Measurements from ENCODE around the gene CDCA4. TPM values are rescaled to one million over a fixed set of nuclear protein-coding genes. Genes with fewer than 3 reads are reported as not detected.

CDCA4 gene
- total RNA-seq, 1 experiment from 2014 or later: 24.9 TPM

GRCh38 chr14:105010106-105010505, 10.8 kb downstream of the CDCA4 start:
- 0 out of 2 replicates have a peak, but pooled peaks cover 4% of the 10 kb centered on the region for H3K4me1 ChIP-seq (replicated peaks; ENCODE audit: insufficient read depth)
- H3K9me2 ChIP-seq (ENCODE audit: insufficient read depth): no peaks in the 10 kb centered on the region
- no peak overlapping the region for H2AFZ ChIP-seq
- H3K9me3 ChIP-seq (ENCODE audit: insufficient read depth, low read depth): no peaks in the 10 kb centered on the region
- no peak overlapping the region for H3K4me3 ChIP-seq
- peaks cover 9% of the 10 kb centered on the region for H3K36me3 ChIP-seq (ENCODE audit: low read depth)
- peaks cover 75% of the 10 kb centered on the region for H3K79me2 ChIP-seq (ENCODE audit: low read depth)
- no peaks in the 10 kb centered on the region for H3K27me3 ChIP-seq (ENCODE audit: insufficient read depth, low read depth)
- H3F3A ChIP-seq (ENCODE audit: insufficient read depth, low read depth): peaks cover 15% of the 10 kb centered on the region; the same call in 1 of the 2 replicates
- no peak overlapping the region for H3K27ac ChIP-seq
- DNase-seq: no peak
- intact Hi-C loops (cut with micrococcal nuclease; ENCODE audit: unreplicated experiment): no loop called here
- no TSS peak for BruUV-seq (replicated peaks)
- H3K4me2 ChIP-seq: no peak overlapping the region
- CTCF ChIA-PET: no interaction called here
- POLR2A ChIA-PET (ENCODE audit: unreplicated experiment): no interaction called here
- peaks cover 50% of the 10 kb centered on the region for H4K20me1 ChIP-seq (ENCODE audit: insufficient read depth)
- TF ChIP-seq EZH2 (IDR thresholded peaks at IDR 0.05; ENCODE audit: low read depth): no peak
- TF ChIP-seq, protein P1, sequence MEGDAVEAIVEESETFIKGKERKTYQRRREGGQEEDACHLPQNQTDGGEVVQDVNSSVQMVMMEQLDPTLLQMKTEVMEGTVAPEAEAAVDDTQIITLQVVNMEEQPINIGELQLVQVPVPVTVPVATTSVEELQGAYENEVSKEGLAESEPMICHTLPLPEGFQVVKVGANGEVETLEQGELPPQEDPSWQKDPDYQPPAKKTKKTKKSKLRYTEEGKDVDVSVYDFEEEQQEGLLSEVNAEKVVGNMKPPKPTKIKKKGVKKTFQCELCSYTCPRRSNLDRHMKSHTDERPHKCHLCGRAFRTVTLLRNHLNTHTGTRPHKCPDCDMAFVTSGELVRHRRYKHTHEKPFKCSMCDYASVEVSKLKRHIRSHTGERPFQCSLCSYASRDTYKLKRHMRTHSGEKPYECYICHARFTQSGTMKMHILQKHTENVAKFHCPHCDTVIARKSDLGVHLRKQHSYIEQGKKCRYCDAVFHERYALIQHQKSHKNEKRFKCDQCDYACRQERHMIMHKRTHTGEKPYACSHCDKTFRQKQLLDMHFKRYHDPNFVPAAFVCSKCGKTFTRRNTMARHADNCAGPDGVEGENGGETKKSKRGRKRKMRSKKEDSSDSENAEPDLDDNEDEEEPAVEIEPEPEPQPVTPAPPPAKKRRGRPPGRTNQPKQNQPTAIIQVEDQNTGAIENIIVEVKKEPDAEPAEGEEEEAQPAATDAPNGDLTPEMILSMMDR (conservative IDR thresholded peaks at IDR 0.05): no peak

DNA sequence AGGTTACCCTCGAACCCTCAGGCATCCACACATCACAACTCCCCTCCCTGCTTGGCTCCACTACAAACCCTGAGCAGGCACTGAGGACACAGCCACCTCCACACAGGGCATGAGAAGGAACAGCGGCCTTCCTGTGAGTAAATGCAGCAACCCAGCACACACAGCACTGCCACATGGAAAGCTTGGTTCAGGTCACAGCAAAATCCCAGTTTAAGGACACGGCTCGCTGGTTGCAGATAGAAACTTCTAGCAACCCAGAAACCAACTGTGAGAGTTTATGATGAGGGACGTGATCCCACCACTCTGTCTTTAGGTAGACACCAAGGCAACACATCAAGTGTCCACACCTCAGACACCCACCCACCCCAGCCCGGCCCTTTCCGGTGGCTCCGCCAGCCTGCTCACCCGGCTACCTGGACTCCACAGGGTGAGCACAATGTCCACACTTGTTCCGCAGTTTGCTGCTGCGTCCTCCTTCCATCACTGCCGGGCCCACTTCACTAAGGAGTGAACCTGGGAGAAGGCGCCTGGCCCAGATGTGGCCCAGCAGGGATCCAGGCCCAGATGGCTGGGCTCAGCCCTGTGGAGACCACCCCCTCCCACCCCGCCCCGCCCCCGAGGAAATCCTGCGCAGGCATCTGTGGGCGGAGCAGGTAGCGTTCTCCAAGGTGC, 13.2 kb downstream of the CDCA4 start:
- TF ChIP-seq EZH2 (IDR thresholded peaks at IDR 0.05; ENCODE audit: low read depth): no peak
- TF ChIP-seq, protein P1 (conservative IDR thresholded peaks at IDR 0.05): no peak
- POLR2A ChIA-PET (ENCODE audit: unreplicated experiment): no interaction called here
- H3K4me1 ChIP-seq (replicated peaks; ENCODE audit: insufficient read depth): peaks cover 20% of the 10 kb centered on the region
- intact Hi-C loops (cut with micrococcal nuclease; ENCODE audit: unreplicated experiment): no loop called here
- H3K4me2 ChIP-seq: no peak overlapping the region
- peaks cover 29% of the 10 kb centered on the region for H3F3A ChIP-seq (ENCODE audit: insufficient read depth, low read depth)
- no peak for DNase-seq
- CTCF ChIA-PET: no interaction called here
- no peaks in the 10 kb centered on the region for H3K9me2 ChIP-seq (ENCODE audit: insufficient read depth)
- BruUV-seq (replicated peaks): no TSS peak
- H4K20me1 ChIP-seq (ENCODE audit: insufficient read depth): peaks cover 32% of the 10 kb centered on the region
- peaks cover 55% of the 10 kb centered on the region for H3K79me2 ChIP-seq (ENCODE audit: low read depth)
- H3K27ac ChIP-seq: no peak overlapping the region
- H2AFZ ChIP-seq: no peak overlapping the region
- no peaks in the 10 kb centered on the region for H3K27me3 ChIP-seq (ENCODE audit: insufficient read depth, low read depth)
- no peaks in the 10 kb centered on the region for H3K9me3 ChIP-seq (ENCODE audit: insufficient read depth, low read depth)
- H3K36me3 ChIP-seq (ENCODE audit: low read depth): peaks cover 9% of the 10 kb centered on the region
- H3K4me3 ChIP-seq: no peak overlapping the region

DNA sequence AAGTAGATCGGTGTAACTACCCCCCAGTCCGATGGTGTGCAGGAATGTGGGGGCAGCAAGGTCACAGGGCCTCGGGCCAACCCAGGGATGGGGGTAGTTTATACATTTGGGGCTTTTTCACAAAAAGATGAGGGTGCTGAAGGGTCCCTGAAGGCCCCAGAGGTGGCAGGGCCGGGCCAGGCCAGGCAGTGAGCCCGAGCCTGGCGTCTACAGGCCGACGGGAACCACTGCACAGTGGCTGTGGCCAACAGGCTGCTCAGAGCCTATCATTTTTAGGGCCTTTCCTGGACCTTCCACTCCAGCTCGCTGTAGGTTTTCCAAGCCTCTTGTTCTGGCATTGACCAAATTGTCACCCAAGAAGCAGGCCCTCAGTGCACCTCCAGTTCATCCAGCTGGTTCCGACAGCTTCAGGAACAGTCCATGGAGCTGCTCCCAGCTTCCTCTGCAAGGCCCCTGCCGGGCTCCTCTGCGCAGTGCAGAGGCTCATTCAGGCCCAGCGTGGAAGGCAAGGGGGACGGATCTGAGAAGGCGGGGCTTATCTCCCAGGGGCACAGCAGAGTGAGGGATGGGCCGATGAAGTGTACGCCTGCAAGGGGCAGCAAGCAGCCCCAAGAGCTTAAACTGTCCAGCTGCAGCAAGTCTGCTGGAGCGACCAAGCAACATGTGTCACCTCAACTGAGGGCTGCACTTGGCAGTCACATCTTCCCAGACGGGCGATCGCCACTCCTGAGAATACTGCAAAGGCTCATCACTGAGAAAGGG, 13.9 kb downstream of the CDCA4 start:
- ChIA-PET CTCF (no interaction called here), POLR2A (ENCODE audit: unreplicated experiment) (no interaction called here)
- Histone ChIP-seq H3K27me3 (ENCODE audit: insufficient read depth, low read depth) (no peaks in the 10 kb centered on the region), H3F3A (ENCODE audit: insufficient read depth, low read depth) (peaks cover 29% of the 10 kb centered on the region), H3K9me2 (ENCODE audit: insufficient read depth) (no peaks in the 10 kb centered on the region), H3K9me3 (ENCODE audit: insufficient read depth, low read depth) (no peaks in the 10 kb centered on the region), H4K20me1 (ENCODE audit: insufficient read depth) (peaks cover 26% of the 10 kb centered on the region), H3K4me1 (replicated peaks; ENCODE audit: insufficient read depth) (peaks cover 20% of the 10 kb centered on the region), H3K79me2 (ENCODE audit: low read depth) (peaks cover 48% of the 10 kb centered on the region), H3K4me3 (no peak overlapping the region), H2AFZ (no peak overlapping the region), H3K4me2 (no peak overlapping the region), H3K27ac (no peak overlapping the region), H3K36me3 (ENCODE audit: low read depth) (peaks cover 8% of the 10 kb centered on the region)
- DNase-seq: no peak
- intact Hi-C loops (cut with micrococcal nuclease; ENCODE audit: unreplicated experiment): no loop called here
- no peak for TF ChIP-seq EZH2 (IDR thresholded peaks at IDR 0.05; ENCODE audit: low read depth)
- TF ChIP-seq, protein P1 (conservative IDR thresholded peaks at IDR 0.05): no peak
- BruUV-seq (replicated peaks): no TSS peak
